Central memory CD8-positive, alpha-beta T cell (primary cell): Measurements from ENCODE around the gene GPR137C.

ENCODE experiments used
- ATAC-seq: fragments of 150-1000 bp; cut with Tn5 transposase; replicated peaks from 2 replicates; pipeline ENCODE4 v1.10.0; 2022; ENCODE audit warnings: mild to moderate bottlenecking, moderate FRiP score, moderate number of reproducible peaks; ENCODE audit not compliant: poor library complexity, severe bottlenecking; ENCODE audit errors: extremely low read depth
- DNase-seq, 2 donors: peaks; one replicate each; pipeline ENCODE4 v3.0.0; 2021; ENCODE audit warnings: low spot score in 2 of 2
- H3K27ac Mint-ChIP-seq: one replicate; pipeline ENCODE4 v1.8.0; 2022; ENCODE audit warnings: low read depth, mild to moderate bottlenecking, moderate library complexity, mixed read lengths
- H3K27me3 Mint-ChIP-seq: one replicate; pipeline ENCODE4 v1.8.0; 2022; ENCODE audit warnings: mixed read lengths
- H3K36me3 Mint-ChIP-seq: one replicate; pipeline ENCODE4 v1.8.0; 2022; ENCODE audit warnings: mild to moderate bottlenecking, moderate library complexity, mixed read lengths; ENCODE audit not compliant: insufficient read depth
- H3K4me1 Mint-ChIP-seq: one replicate; pipeline ENCODE4 v1.8.0; 2022; ENCODE audit warnings: mixed read lengths
- H3K4me3 Mint-ChIP-seq: one replicate; pipeline ENCODE4 v1.8.0; 2022; ENCODE audit warnings: mild to moderate bottlenecking, moderate library complexity, mixed read lengths
- H3K9me3 Mint-ChIP-seq: one replicate; pipeline ENCODE4 v1.8.0; 2022; ENCODE audit warnings: mixed read lengths

The GPR137C gene

GRCh38 chr14:52650774-52651173 lies 98.1 kb downstream of the GPR137C start:
- Mint-ChIP-seq H3K27ac (no peak overlapping the region), H3K4me3 (no peak overlapping the region), H3K36me3 (peaks cover 47% of the 10 kb centered on the region), H3K27me3 (no peaks in the 10 kb centered on the region), H3K4me1 (no peaks in the 10 kb centered on the region), H3K9me3 (no peaks in the 10 kb centered on the region)
- ATAC-seq (no peak), DNase-seq (no peak)

- Mint-ChIP-seq H3K4me3 (no peak overlapping the region), H3K9me3 (no peaks in the 10 kb centered on the region), H3K27me3 (no peaks in the 10 kb centered on the region), H3K4me1 (peaks cover 4% of the 10 kb centered on the region), H3K27ac (no peak overlapping the region), H3K36me3 (peaks cover 37% of the 10 kb centered on the region)
- ATAC-seq (no peak), DNase-seq (no peak)
These were observed 104.3 kb downstream of the GPR137C start for GRCh38 chr14:52656905-52657304.

GRCh38 chr14:52660325-52660724 lies 107.7 kb downstream of the GPR137C start:
- ATAC-seq (no peak), DNase-seq (no peak)
- H3K27me3 Mint-ChIP-seq = no peaks in the 10 kb centered on the region
- H3K9me3 Mint-ChIP-seq = no peaks in the 10 kb centered on the region
- peaks cover 32% of the 10 kb centered on the region for H3K36me3 Mint-ChIP-seq
- no peak overlapping the region for H3K4me3 Mint-ChIP-seq
- H3K4me1 Mint-ChIP-seq = peaks cover 4% of the 10 kb centered on the region
- H3K27ac Mint-ChIP-seq = no peak overlapping the region

DNA sequence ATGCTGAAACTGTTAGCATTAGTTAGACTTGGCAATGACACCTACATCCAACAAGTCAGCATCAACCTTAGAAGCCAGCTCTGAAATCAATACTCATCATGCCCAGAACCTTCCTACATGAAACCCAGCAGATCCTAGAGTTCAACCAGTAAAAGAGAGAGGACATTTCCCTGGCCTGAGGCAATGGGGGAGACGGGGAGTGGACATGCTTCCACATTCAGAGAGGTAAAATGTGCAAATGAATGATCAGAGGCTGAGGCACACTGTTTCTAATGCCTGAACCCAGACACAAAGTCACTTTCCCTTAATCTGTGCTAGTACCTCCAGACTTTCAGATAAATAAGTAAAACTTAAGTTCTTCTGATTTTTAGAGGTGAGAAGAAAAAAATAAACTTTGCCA lies 108.2 kb downstream of the GPR137C start:
- Mint-ChIP-seq H3K27me3 (no peaks in the 10 kb centered on the region), H3K27ac (no peak overlapping the region), H3K36me3 (peaks cover 34% of the 10 kb centered on the region), H3K4me3 (no peak overlapping the region), H3K4me1 (peaks cover 4% of the 10 kb centered on the region), H3K9me3 (no peaks in the 10 kb centered on the region)
- ATAC-seq (no peak), DNase-seq (no peak)

GRCh38 chr14:52661314-52661713 lies 108.7 kb downstream of the GPR137C start:
- Mint-ChIP-seq H3K27me3 (no peaks in the 10 kb centered on the region), H3K9me3 (no peaks in the 10 kb centered on the region), H3K27ac (no peak overlapping the region), H3K4me3 (no peak overlapping the region), H3K4me1 (peaks cover 4% of the 10 kb centered on the region), H3K36me3 (peaks cover 32% of the 10 kb centered on the region)
- ATAC-seq = no peak
- DNase-seq = no peak

DNA sequence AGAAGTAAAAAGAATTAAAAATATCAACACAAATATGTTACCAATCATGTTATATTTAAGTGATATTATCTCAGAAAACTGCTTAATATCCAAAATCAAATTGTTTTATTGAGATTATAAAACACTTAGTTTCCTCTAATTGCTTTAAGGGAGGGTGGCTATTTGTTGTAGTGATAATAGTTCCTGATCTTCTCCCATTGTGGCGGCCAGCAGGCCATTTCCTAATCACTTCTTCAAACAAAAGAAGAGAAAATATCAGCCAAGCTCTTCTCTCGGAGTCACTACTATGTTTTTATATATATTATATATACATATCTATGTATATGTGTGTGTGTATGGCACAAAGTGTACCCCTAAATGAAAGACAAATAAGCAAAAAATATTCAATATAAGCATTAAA lies 111.2 kb downstream of the GPR137C start:
- DNase-seq (no peak), ATAC-seq (no peak)
- Mint-ChIP-seq H3K27ac (no peak overlapping the region), H3K9me3 (no peaks in the 10 kb centered on the region), H3K36me3 (peaks cover 32% of the 10 kb centered on the region), H3K27me3 (no peaks in the 10 kb centered on the region), H3K4me1 (peaks cover 4% of the 10 kb centered on the region), H3K4me3 (no peak overlapping the region)

- H3K27ac Mint-ChIP-seq = no peak overlapping the region
- H3K27me3 Mint-ChIP-seq = no peaks in the 10 kb centered on the region
- H3K9me3 Mint-ChIP-seq = no peaks in the 10 kb centered on the region
- ATAC-seq = no peak
- H3K4me3 Mint-ChIP-seq = no peak overlapping the region
- H3K36me3 Mint-ChIP-seq = peaks cover 32% of the 10 kb centered on the region
- DNase-seq = no peak
- no peaks in the 10 kb centered on the region for H3K4me1 Mint-ChIP-seq
These were observed 126.0 kb downstream of the GPR137C start for GRCh38 chr14:52678591-52678990.

DNA sequence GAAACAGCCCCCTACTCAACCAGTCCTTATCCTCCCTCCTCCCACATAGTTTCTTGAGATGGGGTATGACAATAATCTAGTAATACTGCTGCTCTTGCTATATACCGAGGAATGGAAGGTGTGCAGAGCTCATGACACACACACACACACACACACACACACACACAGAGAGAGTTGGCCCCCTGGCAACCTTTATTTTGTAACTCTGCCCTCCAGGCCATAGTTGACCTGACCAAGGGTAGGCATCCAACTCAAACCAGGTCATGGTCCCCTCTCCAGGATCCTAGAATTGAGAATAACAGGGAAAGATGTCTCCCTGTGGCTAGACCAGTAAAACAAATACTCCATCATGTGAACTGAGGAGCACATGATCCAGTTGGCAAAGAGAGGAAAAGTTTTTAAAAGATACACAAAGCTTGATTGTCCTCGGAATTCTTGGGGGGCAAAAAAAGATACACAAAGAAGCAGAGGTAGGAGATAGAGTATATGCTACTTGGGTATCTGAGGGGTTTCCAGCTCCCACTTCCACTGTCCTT lies 131.4 kb downstream of the GPR137C start:
- H3K4me3 Mint-ChIP-seq = no peak overlapping the region
- no peak overlapping the region for H3K27ac Mint-ChIP-seq
- H3K27me3 Mint-ChIP-seq = no peaks in the 10 kb centered on the region
- no peak for DNase-seq
- peaks cover 9% of the 10 kb centered on the region for H3K36me3 Mint-ChIP-seq
- H3K4me1 Mint-ChIP-seq = peaks cover 45% of the 10 kb centered on the region
- H3K9me3 Mint-ChIP-seq = no peaks in the 10 kb centered on the region
- ATAC-seq = no peak

DNA sequence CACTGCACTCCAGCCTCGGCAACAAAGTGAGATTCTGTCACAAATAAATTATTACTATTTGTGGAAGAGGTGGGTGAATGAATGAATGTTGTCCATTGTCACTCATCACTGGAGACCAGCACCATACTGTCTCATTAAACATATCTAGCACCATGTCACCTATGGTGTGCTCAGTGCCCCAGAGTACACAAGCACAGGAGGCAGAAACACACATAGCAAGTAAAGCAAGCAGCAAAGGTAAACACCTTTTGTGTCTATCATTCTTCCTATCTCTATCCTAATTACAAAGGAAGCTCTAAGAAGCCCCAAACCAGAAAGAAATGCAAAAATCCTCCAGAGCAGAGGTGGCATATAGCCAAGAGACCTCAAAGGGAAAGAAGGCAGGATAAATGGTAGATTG lies 133.5 kb downstream of the GPR137C start:
- H3K27me3 Mint-ChIP-seq = no peaks in the 10 kb centered on the region
- peaks cover 58% of the 10 kb centered on the region for H3K4me1 Mint-ChIP-seq
- H3K9me3 Mint-ChIP-seq = no peaks in the 10 kb centered on the region
- no peak for ATAC-seq
- no peak for DNase-seq
- H3K27ac Mint-ChIP-seq = no peak overlapping the region
- H3K36me3 Mint-ChIP-seq = peaks cover 9% of the 10 kb centered on the region
- no peak overlapping the region for H3K4me3 Mint-ChIP-seq
